ENCODE results near the gene TSSK2. TPM values are rescaled to one million over a fixed set of nuclear protein-coding genes. Genes with fewer than 3 reads are reported as not detected.

Gene TSSK2
- total RNA-seq, 4 donors from 2014 or later, result 0.19 to 0.33 (median 0.25) TPM; not detected in 1

DNA sequence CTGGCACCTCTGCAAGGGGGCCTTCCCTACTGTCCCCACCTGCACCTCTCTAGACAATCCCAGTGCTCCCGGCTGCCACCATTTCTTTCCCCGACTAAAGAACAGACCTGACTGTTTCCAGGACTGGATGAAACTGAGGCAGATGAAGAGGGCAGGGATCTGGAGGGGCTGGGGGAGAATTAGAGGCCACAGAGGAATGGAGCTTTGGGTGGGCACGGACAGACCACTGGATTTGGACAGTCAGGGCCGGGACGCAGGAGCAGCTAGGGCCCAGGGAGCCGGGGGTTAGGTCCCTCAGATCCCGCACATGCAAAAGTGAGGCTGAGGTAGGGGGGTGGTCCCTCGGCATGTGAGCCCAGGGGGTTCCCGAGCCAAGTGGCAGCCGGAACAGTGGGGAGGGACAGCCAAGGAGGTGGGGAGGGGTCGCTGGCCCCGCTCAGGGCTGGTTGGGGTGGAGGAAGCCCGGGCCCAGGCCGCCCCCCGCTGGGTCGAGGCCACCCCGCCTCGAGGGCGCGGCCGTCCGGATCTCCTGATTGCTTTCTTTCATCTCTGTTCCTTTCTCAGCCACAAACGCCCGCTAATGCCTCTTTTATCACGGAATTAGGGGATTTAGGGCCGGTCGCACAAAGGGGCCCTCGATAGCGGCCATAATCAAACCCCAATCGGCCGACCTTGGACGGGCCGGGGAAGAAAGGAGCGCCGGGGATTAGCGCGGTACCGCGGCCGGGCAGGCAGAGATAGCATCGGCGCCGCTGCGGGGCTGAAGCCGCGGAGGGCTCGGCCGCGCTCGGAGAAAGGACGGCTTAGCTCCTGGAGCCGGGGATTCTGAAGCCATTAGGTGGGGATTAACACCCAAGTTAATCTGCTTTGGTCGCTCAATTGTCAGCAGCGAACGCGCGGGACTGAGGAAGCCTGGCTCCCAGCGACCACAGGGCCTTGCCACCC is 38.2 kb downstream of the TSSK2 start:
- intact Hi-C loops (cut with DNase I; ENCODE audit: low total_unique reads), result no loop called here
- ATAC-seq (no peak), DNase-seq (no peak)
- no peaks in the 10 kb centered on the region for H3K36me3 ChIP-seq
- peaks cover 25 to 44% (median 36%) of the 10 kb centered on the region in 3 donors for H3K27me3 ChIP-seq
- in situ Hi-C loops (cut with MboI; ENCODE audit: low sequenced_read_pairs in 4 of 4), result no loop called here
- no peaks in the 10 kb centered on the region for H3K9me3 ChIP-seq
- H3K4me1 ChIP-seq, result peaks cover 30 to 44% of the 10 kb centered on the region in 2 donors
- TF ChIP-seq, protein P1, sequence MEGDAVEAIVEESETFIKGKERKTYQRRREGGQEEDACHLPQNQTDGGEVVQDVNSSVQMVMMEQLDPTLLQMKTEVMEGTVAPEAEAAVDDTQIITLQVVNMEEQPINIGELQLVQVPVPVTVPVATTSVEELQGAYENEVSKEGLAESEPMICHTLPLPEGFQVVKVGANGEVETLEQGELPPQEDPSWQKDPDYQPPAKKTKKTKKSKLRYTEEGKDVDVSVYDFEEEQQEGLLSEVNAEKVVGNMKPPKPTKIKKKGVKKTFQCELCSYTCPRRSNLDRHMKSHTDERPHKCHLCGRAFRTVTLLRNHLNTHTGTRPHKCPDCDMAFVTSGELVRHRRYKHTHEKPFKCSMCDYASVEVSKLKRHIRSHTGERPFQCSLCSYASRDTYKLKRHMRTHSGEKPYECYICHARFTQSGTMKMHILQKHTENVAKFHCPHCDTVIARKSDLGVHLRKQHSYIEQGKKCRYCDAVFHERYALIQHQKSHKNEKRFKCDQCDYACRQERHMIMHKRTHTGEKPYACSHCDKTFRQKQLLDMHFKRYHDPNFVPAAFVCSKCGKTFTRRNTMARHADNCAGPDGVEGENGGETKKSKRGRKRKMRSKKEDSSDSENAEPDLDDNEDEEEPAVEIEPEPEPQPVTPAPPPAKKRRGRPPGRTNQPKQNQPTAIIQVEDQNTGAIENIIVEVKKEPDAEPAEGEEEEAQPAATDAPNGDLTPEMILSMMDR (IDR thresholded peaks at IDR 0.05 in 4 of 5, conservative IDR thresholded peaks at IDR 0.05 in 1 of 5), result no peak
- no peak for TF ChIP-seq POLR2A (IDR thresholded peaks at IDR 0.05)
- no peak overlapping the region for H3K27ac ChIP-seq
- H3K4me3 ChIP-seq, result peak overlapping the region in 3 of 4 donors; percentile 28 to 36 (median 35)

DNA sequence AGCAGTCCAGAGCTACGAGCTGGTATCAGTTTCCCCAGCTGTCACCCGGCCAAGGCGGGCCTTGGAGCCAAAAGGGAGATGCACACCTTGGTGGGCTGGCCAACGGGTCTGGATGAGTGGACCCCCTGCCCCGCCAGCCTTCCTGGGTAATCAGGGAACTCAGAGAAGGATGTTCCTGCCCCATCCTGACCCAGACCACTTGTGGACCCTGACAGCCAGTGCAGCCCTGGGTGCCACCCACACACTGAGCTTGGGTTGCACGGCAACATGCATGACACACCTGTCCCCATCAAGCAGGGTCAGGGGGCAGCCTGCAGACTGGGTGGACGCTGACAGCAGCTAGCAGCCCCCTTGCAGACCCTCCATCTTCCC is 38.8 kb downstream of the TSSK2 start:
- intact Hi-C loops (cut with DNase I; ENCODE audit: low total_unique reads), result no loop called here
- in situ Hi-C loops (cut with MboI; ENCODE audit: low sequenced_read_pairs in 4 of 4), result no loop called here
- peaks cover 37 to 50% of the 10 kb centered on the region in 2 donors for H3K4me1 ChIP-seq
- ATAC-seq, result no peak
- peak overlapping the region in 2 of 4 donors; percentile 35 to 36 for H3K4me3 ChIP-seq
- peak overlapping the region in 1 of 4 donors; percentile 97 for H3K27ac ChIP-seq
- TF ChIP-seq POLR2A (IDR thresholded peaks at IDR 0.05), result no peak
- TF ChIP-seq, protein P1 (IDR thresholded peaks at IDR 0.05 in 4 of 5, conservative IDR thresholded peaks at IDR 0.05 in 1 of 5), result no peak
- H3K9me3 ChIP-seq, result no peaks in the 10 kb centered on the region
- H3K36me3 ChIP-seq, result no peaks in the 10 kb centered on the region
- DNase-seq, result no peak
- H3K27me3 ChIP-seq, result peaks cover 23 to 40% (median 30%) of the 10 kb centered on the region in 3 donors

DNA sequence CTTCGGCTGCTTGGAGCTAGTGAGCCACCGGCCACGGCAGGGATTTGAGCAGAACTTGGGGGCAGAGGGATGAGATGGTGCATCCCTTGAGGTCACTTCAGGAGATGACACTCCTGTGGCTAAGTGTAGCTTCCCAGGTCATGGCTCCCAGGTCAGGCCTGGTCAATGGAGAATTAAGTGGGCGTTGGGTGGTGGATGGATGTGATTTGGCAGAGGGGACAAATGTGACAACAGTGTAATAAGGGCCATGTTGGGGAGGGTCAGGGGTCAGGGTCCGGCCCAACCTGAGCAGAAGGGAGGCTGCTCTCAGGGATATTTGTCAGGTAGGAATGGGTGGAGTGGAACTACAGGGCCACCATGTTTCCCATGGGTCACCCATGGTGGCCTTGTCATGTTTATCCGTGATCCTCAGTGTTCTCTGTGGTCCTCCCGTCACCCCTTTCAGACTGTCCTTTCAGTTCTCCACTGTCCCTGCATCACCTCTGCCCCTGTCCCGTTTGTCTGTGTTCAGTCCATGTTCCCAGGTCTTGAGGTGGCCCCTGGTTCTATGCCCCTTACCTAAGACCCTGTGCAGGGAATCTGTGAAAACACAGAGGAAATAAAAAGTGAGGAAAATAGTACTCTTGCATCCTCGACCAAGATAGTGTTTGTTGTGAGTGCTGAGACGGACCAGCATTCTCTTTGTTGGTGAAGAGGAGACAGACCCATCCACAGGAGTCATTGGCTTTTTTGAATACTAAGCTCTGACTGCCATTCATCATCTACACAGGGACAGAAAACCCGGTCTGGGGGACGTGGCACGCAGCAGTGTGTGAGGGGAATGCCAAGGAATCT is 41.3 kb downstream of the TSSK2 start:
- H3K4me1 ChIP-seq, result peaks cover 47 to 57% of the 10 kb centered on the region in 2 donors
- intact Hi-C loops (cut with DNase I; ENCODE audit: low total_unique reads) (no loop called here), in situ Hi-C loops (cut with MboI; ENCODE audit: low sequenced_read_pairs in 4 of 4) (no loop called here)
- peak; percentile 1 to 7 for ATAC-seq
- peaks cover 15 to 23% (median 22%) of the 10 kb centered on the region in 3 donors for H3K27me3 ChIP-seq
- H3K36me3 ChIP-seq, result peaks cover 0 to 9% of the 10 kb centered on the region in 2 donors
- H3K9me3 ChIP-seq, result no peaks in the 10 kb centered on the region
- peak in 1 of 2 donors; percentile 26 for DNase-seq
- H3K27ac ChIP-seq, result peak overlapping the region; percentile 92 to 97 (median 93)
- no peak for TF ChIP-seq POLR2A (IDR thresholded peaks at IDR 0.05)
- TF ChIP-seq, protein P1 (IDR thresholded peaks at IDR 0.05 in 4 of 5, conservative IDR thresholded peaks at IDR 0.05 in 1 of 5), result no peak
- peak overlapping the region; percentile 86 to 98 (median 93) for H3K4me3 ChIP-seq

DNA sequence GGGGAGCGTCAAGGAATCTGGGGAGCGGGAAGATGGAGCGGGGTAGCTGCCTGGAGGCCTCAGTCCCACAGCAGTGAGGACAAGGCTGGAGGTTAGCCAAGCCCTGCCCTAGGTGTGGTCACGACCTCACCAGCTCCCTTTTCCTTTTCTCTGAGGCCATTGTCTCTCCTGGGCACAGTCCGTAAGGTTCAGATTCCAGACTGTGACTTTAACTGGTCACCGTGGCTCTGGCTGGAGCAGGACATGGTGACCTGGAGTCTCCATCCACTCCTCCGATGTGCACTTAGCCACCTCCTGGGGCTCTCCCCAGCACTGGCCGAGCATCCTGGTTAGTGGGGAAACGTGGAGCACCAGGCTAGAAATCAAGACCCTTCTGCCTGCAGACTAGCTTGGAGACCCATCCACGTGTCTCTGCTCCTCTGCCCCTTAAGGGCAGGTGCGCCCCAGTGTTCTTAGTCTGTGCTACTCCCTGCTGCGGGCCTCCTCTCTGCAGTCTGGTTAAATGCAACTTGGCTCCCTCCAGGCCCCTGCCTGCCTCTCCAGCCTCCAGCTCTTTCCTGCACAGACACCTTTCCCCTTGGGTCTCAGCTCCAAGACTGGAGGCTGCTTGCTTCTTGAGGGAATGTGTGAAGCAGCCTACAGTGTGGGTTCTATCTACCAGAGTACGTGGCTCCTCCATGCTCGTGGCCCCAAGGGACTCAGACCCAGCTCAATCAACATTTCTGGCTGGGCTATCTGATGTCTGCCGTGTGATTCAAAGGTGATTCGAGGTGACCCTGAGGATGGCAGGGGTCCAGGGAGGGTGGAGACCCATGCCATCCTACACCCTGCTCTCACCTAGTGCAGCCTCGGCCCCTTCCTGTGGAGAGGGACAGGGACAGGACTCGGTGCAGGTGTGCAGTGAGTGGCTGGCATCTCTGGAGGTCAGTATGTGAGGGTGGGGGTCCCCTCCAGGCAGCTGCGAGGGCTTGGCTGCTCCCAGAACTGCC is 42.2 kb downstream of the TSSK2 start:
- in situ Hi-C loops (cut with MboI; ENCODE audit: low sequenced_read_pairs in 4 of 4), result no loop called here
- peaks cover 47 to 63% of the 10 kb centered on the region in 2 donors for H3K4me1 ChIP-seq

More for the DNA sequence above, 42.2 kb downstream of the TSSK2 start:
- Histone ChIP-seq H3K27me3 (peaks cover 7 to 13% (median 13%) of the 10 kb centered on the region in 3 donors), H3K4me3 (peak overlapping the region in 1 of 4 donors; percentile 92), H3K27ac (peak overlapping the region; percentile 92 to 97 (median 93)), H3K9me3 (no peaks in the 10 kb centered on the region), H3K36me3 (peaks cover 0 to 9% of the 10 kb centered on the region in 2 donors)
- ATAC-seq (no peak), DNase-seq (no peak)
- TF ChIP-seq, protein P1 (IDR thresholded peaks at IDR 0.05 in 4 of 5, conservative IDR thresholded peaks at IDR 0.05 in 1 of 5), result no peak
- no peak for TF ChIP-seq POLR2A (IDR thresholded peaks at IDR 0.05)
- intact Hi-C loops (cut with DNase I; ENCODE audit: low total_unique reads), result no loop called here

All from gastrocnemius medialis (tissue), 4 donors.